Panc1 (cell line): ENCODE measurements around the gene MYLK3. TPM values are rescaled to one million over a fixed set of nuclear protein-coding genes. Genes with fewer than 3 reads are reported as not detected.

ENCODE experiments used
- ATAC-seq: fragments of 200-7000 bp; cut with Tn5 transposase; 2 replicates; pipeline ENCODE4 v1.9.1; 2020; ENCODE audit warnings: mild to moderate bottlenecking, moderate library complexity
- BruUV-seq: library from RNA; stranded (reverse); fragments of 400-500 nt; replicated peaks from 2 replicates; lab custom pipeline; 2021; lab: Mats Ljungman, UMichigan
- CTCF ChIA-PET: fragments of 300-600 bp; sonication (Branson Sonifier 250); formaldehyde crosslinking; loops from one replicate; lab custom pipeline; 2022; ENCODE audit warnings: antibody characterized with exemption; lab: Charles Lee
- POLR2A ChIA-PET: fragments of 300-600 bp; sonication (Branson Sonifier 250); formaldehyde crosslinking; loops from one replicate; lab custom pipeline; 2022; ENCODE audit warnings: antibody characterized with exemption; lab: Charles Lee
- DNase-seq: peaks from one replicate; pipeline ENCODE4 v3.0.0-alpha.2; 2010; ENCODE audit warnings: low read depth, low spot score
- H3K27ac ChIP-seq: 2 replicates; pipeline ENCODE4 v1.5.1; 2011; ENCODE audit warnings: mild to moderate bottlenecking, low read length, inconsistent platforms
- H3K27me3 ChIP-seq: fragments of 200-500 bp; sonication (Bioruptor generic); 2 replicates; pipeline ENCODE4 v1.6.0; 2014; ENCODE audit warnings: low read length, inconsistent platforms; ENCODE audit not compliant: control insufficient read depth, insufficient read depth
- H3K36me3 ChIP-seq: fragments of 200-500 bp; sonication (Bioruptor generic); 2 replicates; pipeline ENCODE4 v1.5.1; 2014; ENCODE audit warnings: inconsistent platforms, mild to moderate bottlenecking, low read length, moderate library complexity; ENCODE audit not compliant: control insufficient read depth, insufficient read depth
- H3K4me1 ChIP-seq: 2 replicates; pipeline ENCODE4 v1.5.1; 2011; ENCODE audit warnings: inconsistent platforms, mild to moderate bottlenecking, low read length, moderate library complexity; ENCODE audit not compliant: control insufficient read depth, insufficient read depth
- H3K4me3 ChIP-seq, 2 experiments: 2 replicates each; pipeline ENCODE4 v1.5.1; 2011 to 2012; ENCODE audit warnings: low read depth in 2 of 2, low read length in 2 of 2, mild to moderate bottlenecking in 2 of 2, inconsistent platforms in 1 of 2, moderate library complexity in 1 of 2
- H3K9me3 ChIP-seq: fragments of 200-500 bp; sonication (Bioruptor generic); 2 replicates; pipeline ENCODE4 v1.5.1; 2014; ENCODE audit warnings: low read depth, mild to moderate bottlenecking, inconsistent platforms, low read length, moderate library complexity; ENCODE audit not compliant: control insufficient read depth, insufficient read depth
- CTCF ChIP-seq: fragments of 450-650 bp; IDR thresholded peaks from 2 replicates; pipeline ENCODE4 v1.5.1; 2017; ENCODE audit warnings: mild to moderate bottlenecking
- POLR2AphosphoS5 ChIP-seq: IDR thresholded peaks from 2 replicates; pipeline ENCODE4 v1.6.1; 2012; ENCODE audit warnings: mild to moderate bottlenecking, low read depth, low read length, moderate library complexity
- REST ChIP-seq, 2 experiments: IDR thresholded peaks; 2 replicates each; pipeline ENCODE4 v1.6.1; 2011 to 2012; ENCODE audit warnings: low read depth in 2 of 2, control low read depth in 1 of 2, low read length in 1 of 2, mild to moderate bottlenecking in 1 of 2, moderate library complexity in 1 of 2; ENCODE audit not compliant: insufficient read depth in 1 of 2
- SIN3A ChIP-seq: IDR thresholded peaks from 2 replicates; pipeline ENCODE4 v1.6.1; 2012; ENCODE audit warnings: low read depth, mild to moderate bottlenecking, low read length, moderate library complexity, borderline replicate concordance; ENCODE audit not compliant: insufficient read depth
- TCF7L2 ChIP-seq: IDR thresholded peaks from 2 replicates; pipeline ENCODE4 v1.6.1; 2011; ENCODE audit warnings: mild to moderate bottlenecking, low read depth, low read length, inconsistent platforms
- in situ Hi-C: cut with HindIII; loops from 2 replicates; pipeline ENCODE4 v1.10.0; 2016; ENCODE audit warnings: low sequenced_read_pairs, low pct_unique_long_range_greater_than_20kb
- intact Hi-C: fragments of 100-400 bp; cut with micrococcal nuclease; formaldehyde crosslinking; loops from one replicate; pipeline ENCODE4 v1.10.0; 2022; ENCODE audit not compliant: unreplicated experiment
- total RNA-seq: library from RNA; stranded (reverse); gene quantifications from one replicate; pipeline ENCODE4 v1.2.1, GENCODE V29; 2021; ENCODE audit not compliant: unreplicated experiment

MYLK3 gene
- total RNA-seq, 1 experiment from 2014 or later: 0.31 TPM

- no peak overlapping the region for H3K27ac ChIP-seq
- H3K27me3 ChIP-seq: no peaks in the 10 kb centered on the region
- DNase-seq (no peak), ATAC-seq (no peak)
- H3K36me3 ChIP-seq: no peaks in the 10 kb centered on the region
- CTCF ChIA-PET: no interaction called here
- H3K4me1 ChIP-seq: no peaks in the 10 kb centered on the region
- POLR2A ChIA-PET: no interaction called here
- in situ Hi-C loops: no loop called here
- intact Hi-C loops: no loop called here
- H3K4me3 ChIP-seq: no peak overlapping the region
- BruUV-seq: no TSS peak
- no peak for TF ChIP-seq TCF7L2
- no peak for TF ChIP-seq POLR2AphosphoS5
- no peak for TF ChIP-seq REST (IDR thresholded peaks at IDR 0.05; ENCODE audit: insufficient read depth in 1 of 2, low read depth in 2 of 2, low read length in 1 of 2)
- no peak for TF ChIP-seq CTCF
- TF ChIP-seq SIN3A: no peak
- H3K9me3 ChIP-seq: no peaks in the 10 kb centered on the region
Measured at GRCh38 chr16:46732561-46732960, 15.6 kb downstream of the MYLK3 start.

- Histone ChIP-seq H3K9me3 (no peaks in the 10 kb centered on the region), H3K27ac (no peak overlapping the region), H3K4me3 (no peak overlapping the region), H3K36me3 (no peaks in the 10 kb centered on the region), H3K27me3 (no peaks in the 10 kb centered on the region), H3K4me1 (no peaks in the 10 kb centered on the region)
- TF ChIP-seq CTCF (no peak), SIN3A (no peak), REST (IDR thresholded peaks at IDR 0.05; ENCODE audit: insufficient read depth in 1 of 2, low read depth in 2 of 2, low read length in 1 of 2) (no peak), TCF7L2 (no peak), POLR2AphosphoS5 (no peak)
- POLR2A ChIA-PET: no interaction called here
- in situ Hi-C loops (no loop called here), intact Hi-C loops (no loop called here)
- no peak for ATAC-seq
- CTCF ChIA-PET: no interaction called here
- BruUV-seq: no TSS peak
- DNase-seq: no peak
Measured at GRCh38 chr16:46731691-46732555, 16.2 kb downstream of the MYLK3 start.
